ENCODE data around the gene DOCK9. TPM values are rescaled to one million over a fixed set of nuclear protein-coding genes. Genes with fewer than 3 reads are reported as not detected.
A peak's percentile ranks its signal among the peaks of the same experiment; 100 is the strongest.

The DOCK9 gene
- total RNA-seq, 4 donors from 2014 or later: 121 to 240 (median 200) TPM

DNA sequence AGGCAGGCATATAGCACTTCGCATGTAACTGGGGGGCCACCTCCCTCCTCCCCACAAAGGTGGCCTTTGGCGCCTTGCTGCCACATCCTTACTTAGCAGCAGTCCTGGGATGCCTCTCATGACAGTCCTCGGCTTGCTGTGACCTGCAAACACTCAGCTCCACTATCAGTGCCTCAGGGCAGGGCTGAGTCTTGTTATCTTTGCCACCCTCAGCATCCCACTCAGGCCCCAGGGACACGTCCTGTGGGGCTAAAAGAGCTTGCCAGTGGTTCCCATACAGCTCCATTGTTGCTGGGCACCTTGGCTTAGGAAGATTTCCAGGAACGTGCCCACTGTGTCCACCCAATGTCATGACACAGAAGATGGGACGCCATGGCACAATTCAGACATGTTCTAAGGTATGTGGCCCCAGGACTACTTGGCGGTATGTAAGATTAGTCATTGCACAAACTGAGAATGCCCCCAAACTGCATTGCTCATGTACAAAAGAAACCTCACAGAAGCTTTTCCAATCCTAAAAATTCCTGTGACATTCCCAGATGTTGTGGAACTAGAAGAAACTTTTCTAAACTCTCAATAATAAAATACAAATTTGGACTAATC is 16.3 kb downstream of the DOCK9 start:
- Histone ChIP-seq H3K36me3 (no peaks in the 10 kb centered on the region), H3K4me3 (no peak overlapping the region), H3K27ac (no peak overlapping the region), H3K27me3 (no peaks in the 10 kb centered on the region), H3K9me3 (no peaks in the 10 kb centered on the region), H3K4me1 (peaks cover 55% of the 10 kb centered on the region)
- 38% methylated on average over 7 of the region's 7 CpGs for WGBS
- no peak for DNase-seq (ENCODE audit: low spot score in 2 of 2)
- no peak for TF ChIP-seq EP300 (IDR thresholded peaks at IDR 0.05)
- no peak for TF ChIP-seq POLR2AphosphoS5 (IDR thresholded peaks at IDR 0.05)
- TF ChIP-seq, protein P1, sequence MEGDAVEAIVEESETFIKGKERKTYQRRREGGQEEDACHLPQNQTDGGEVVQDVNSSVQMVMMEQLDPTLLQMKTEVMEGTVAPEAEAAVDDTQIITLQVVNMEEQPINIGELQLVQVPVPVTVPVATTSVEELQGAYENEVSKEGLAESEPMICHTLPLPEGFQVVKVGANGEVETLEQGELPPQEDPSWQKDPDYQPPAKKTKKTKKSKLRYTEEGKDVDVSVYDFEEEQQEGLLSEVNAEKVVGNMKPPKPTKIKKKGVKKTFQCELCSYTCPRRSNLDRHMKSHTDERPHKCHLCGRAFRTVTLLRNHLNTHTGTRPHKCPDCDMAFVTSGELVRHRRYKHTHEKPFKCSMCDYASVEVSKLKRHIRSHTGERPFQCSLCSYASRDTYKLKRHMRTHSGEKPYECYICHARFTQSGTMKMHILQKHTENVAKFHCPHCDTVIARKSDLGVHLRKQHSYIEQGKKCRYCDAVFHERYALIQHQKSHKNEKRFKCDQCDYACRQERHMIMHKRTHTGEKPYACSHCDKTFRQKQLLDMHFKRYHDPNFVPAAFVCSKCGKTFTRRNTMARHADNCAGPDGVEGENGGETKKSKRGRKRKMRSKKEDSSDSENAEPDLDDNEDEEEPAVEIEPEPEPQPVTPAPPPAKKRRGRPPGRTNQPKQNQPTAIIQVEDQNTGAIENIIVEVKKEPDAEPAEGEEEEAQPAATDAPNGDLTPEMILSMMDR (IDR thresholded peaks at IDR 0.05): no peak
- TF ChIP-seq POLR2A (IDR thresholded peaks at IDR 0.05): no peak

DNA sequence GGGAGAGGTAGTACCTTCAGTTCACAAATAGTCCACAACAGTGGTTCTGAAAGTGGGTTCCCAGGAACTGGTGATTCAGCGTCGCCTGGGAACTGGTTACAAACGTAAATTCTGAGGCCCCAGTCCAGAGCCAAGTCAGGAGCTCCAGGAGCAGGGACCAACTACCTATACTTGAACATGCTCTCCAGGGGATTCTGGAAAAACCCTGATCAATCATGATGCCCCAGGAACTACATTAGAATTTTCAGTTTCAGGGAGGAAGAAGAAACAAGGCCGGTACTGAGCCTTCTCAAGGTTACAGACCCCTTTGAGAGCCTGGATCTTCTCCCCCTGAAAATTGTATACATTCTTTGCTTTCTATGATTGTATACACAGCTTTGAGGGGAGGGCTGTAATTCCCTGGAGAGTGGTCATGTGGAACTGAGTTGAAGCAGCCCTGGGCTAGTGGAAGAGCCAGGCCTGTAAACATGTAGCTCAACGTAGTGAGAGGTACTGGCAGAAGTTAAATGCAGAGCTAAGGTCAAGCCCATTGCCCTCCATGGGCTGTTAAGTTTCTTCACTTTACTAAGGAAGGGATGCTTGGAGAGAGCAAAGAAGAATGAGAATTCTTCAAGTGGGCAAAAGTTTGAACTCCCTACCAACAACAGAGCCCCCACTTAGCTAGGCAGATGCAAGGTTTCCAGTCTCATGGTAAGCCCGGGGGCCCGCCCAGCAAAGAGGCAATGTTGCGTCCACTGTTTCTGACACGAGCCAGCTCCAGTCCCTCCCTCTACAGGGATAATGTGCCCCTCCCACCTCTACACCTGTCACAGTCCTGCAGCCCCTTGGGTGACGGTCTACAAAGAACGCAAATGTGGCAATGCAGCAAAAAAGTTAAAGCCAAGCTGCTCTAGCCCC is 17.0 kb downstream of the DOCK9 start:
- no peaks in the 10 kb centered on the region for H3K36me3 ChIP-seq
- no peak for DNase-seq (ENCODE audit: low spot score in 2 of 2)
- H3K9me3 ChIP-seq: no peaks in the 10 kb centered on the region
- H3K4me3 ChIP-seq: no peak overlapping the region
- TF ChIP-seq POLR2A (IDR thresholded peaks at IDR 0.05): no peak
- TF ChIP-seq, protein P1 (IDR thresholded peaks at IDR 0.05): no peak
- TF ChIP-seq POLR2AphosphoS5 (IDR thresholded peaks at IDR 0.05): no peak
- TF ChIP-seq EP300 (IDR thresholded peaks at IDR 0.05): no peak
- no peaks in the 10 kb centered on the region for H3K27me3 ChIP-seq
- H3K27ac ChIP-seq: no peak overlapping the region
- peaks cover 52% of the 10 kb centered on the region for H3K4me1 ChIP-seq
- 80% methylated on average over 11 of the region's 11 CpGs for WGBS

DNA sequence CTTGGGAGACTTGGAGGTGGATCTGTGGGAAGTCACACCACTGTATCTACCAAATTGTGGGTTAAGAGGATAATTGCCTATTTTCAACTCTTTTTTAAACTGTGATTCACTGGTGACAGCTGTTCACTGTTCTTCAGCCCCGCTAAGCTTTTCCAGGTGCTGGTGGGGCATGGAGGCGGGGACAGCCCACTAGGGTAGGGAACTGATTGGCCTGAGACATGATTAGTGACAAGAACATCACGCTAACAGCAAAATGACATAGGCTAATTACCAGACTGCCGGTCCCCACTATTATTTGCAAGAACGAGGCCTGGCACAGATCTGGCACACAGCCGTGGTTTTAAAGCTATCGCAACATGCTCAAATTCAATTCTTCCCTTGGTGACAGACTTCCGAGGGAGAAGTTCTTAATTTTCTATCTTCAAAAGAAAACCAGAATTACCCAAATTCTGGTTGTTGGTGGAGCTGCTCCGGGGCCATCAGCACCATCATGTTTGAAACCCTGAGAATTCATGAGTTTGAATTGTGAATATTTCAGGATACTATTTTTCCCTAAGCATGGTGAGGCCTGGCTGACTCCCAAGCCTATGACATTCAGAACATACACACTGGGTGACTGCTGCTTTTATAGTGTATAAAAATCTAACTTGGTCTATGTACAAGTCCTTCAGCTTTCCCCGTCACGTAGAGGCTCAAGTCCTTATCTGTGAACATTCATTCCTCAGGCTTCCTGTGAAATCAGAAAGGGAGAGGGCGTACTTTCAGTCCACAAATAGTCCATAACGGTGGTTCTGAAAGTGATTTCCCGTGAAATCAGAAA is 17.9 kb downstream of the DOCK9 start:
- TF ChIP-seq EP300 (IDR thresholded peaks at IDR 0.05) (no peak), POLR2AphosphoS5 (IDR thresholded peaks at IDR 0.05) (no peak), POLR2A (IDR thresholded peaks at IDR 0.05) (no peak)
- TF ChIP-seq, protein P1 (IDR thresholded peaks at IDR 0.05): no peak
- WGBS: 79% methylated on average over 14 of the region's 14 CpGs
- Histone ChIP-seq H3K27me3 (no peaks in the 10 kb centered on the region), H3K9me3 (no peaks in the 10 kb centered on the region), H3K36me3 (peaks cover 2% of the 10 kb centered on the region), H3K4me1 (peaks cover 52% of the 10 kb centered on the region), H3K27ac (peak overlapping the region; percentile 39), H3K4me3 (no peak overlapping the region)
- no peak for DNase-seq (ENCODE audit: low spot score in 2 of 2)

DNA sequence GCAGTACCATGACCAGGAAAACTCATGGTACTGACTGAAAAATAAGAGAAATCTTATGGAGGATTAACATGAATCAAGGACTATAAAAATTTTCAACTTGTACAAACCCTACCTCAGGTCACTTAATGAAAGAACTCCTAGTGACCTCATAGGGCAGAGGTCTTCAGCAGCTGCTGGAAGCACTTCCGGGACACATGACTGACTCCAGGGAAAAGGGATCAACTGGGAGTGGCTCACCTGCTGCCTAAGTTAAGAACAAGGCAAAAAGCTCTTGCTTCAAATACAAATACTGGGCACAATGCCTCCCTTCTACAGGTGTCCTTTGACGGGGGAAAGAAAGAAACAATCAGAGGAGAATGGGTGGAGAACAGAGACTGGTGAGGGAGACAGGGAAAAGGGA is 18.6 kb downstream of the DOCK9 start:
- Histone ChIP-seq H3K36me3 (peaks cover 6% of the 10 kb centered on the region), H3K9me3 (no peaks in the 10 kb centered on the region), H3K27me3 (no peaks in the 10 kb centered on the region), H3K4me3 (no peak overlapping the region), H3K27ac (peak overlapping the region; percentile 39), H3K4me1 (peaks cover 52% of the 10 kb centered on the region)
- TF ChIP-seq POLR2A (IDR thresholded peaks at IDR 0.05): no peak
- TF ChIP-seq POLR2AphosphoS5 (IDR thresholded peaks at IDR 0.05): no peak
- no peak for TF ChIP-seq EP300 (IDR thresholded peaks at IDR 0.05)
- TF ChIP-seq, protein P1 (IDR thresholded peaks at IDR 0.05): no peak
- DNase-seq (ENCODE audit: low spot score in 2 of 2): no peak
- 47% methylated on average over 2 of the region's 2 CpGs for WGBS

All from suprapubic skin (tissue), 4 donors.